ENCODE results near the gene IGLL5. TPM values are rescaled to one million over a fixed set of nuclear protein-coding genes. Genes with fewer than 3 reads are reported as not detected.

IGLL5 gene
- total RNA-seq, 1 donor from 2014 or later: not detected

DNA sequence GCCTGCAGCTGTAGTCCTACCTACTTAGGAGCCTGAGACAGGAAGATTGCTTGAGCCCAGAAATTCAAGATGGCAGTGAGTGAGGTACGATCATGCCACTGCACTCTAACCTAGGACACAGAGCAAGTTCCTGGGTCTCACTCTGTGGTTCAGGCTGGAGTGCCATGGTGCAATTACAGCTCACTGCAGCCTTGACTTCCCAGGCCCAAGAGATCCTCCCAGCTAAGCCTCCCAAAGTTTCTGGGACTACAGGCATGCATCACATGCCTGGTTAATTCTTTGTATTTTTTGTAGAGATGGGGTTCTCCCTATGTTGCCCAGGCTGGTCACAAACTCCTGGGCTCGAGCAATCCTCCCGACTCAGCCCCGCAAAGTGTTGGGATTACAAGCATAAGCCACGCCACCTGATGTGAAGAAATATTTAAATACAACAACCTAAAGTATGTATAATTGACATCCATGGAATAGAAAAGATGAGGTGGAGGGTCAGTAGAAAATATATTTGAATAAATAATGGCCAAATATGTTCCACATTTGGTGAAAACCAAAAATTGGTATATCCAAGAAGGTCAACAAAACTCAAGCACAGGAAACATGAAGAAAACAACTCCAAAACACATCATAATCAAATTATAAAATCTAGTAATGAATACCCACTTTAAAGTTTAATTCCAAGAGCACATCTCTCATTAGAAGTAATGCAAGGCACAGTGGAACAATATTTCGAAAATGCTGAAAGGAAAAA lies 47.9 kb upstream of the IGLL5 start:
- Mint-ChIP-seq H3K27ac (ENCODE audit: unreplicated experiment) (no peak overlapping the region), H3K9me3 (ENCODE audit: unreplicated experiment) (no peaks in the 10 kb centered on the region), H3K4me1 (ENCODE audit: low read depth, unreplicated experiment) (no peaks in the 10 kb centered on the region), H3K36me3 (ENCODE audit: low read depth, unreplicated experiment) (no peaks in the 10 kb centered on the region), H3K27me3 (ENCODE audit: low read depth, unreplicated experiment) (peaks cover 31% of the 10 kb centered on the region), H3K4me3 (ENCODE audit: unreplicated experiment) (no peak overlapping the region)
- TF ChIP-seq EZH2 (IDR thresholded peaks at IDR 0.05; ENCODE audit: insufficient read depth, low read length): no peak
- TF ChIP-seq, protein P1, sequence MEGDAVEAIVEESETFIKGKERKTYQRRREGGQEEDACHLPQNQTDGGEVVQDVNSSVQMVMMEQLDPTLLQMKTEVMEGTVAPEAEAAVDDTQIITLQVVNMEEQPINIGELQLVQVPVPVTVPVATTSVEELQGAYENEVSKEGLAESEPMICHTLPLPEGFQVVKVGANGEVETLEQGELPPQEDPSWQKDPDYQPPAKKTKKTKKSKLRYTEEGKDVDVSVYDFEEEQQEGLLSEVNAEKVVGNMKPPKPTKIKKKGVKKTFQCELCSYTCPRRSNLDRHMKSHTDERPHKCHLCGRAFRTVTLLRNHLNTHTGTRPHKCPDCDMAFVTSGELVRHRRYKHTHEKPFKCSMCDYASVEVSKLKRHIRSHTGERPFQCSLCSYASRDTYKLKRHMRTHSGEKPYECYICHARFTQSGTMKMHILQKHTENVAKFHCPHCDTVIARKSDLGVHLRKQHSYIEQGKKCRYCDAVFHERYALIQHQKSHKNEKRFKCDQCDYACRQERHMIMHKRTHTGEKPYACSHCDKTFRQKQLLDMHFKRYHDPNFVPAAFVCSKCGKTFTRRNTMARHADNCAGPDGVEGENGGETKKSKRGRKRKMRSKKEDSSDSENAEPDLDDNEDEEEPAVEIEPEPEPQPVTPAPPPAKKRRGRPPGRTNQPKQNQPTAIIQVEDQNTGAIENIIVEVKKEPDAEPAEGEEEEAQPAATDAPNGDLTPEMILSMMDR (IDR thresholded peaks at IDR 0.05; ENCODE audit: insufficient read depth, low read depth, low read length): no peak
- Histone ChIP-seq H3K4me2 (ENCODE audit: low read length) (no peak overlapping the region), H3K27ac (ENCODE audit: low read depth, low read length) (no peak overlapping the region), H3K79me2 (ENCODE audit: insufficient read depth, low read length) (no peaks in the 10 kb centered on the region), H3K27me3 (ENCODE audit: insufficient read depth, low read length) (peaks cover 3% of the 10 kb centered on the region), H3K4me3 (ENCODE audit: insufficient read depth, low read depth, low read length) (no peak overlapping the region), H3K4me1 (ENCODE audit: insufficient read depth, low read length) (no peaks in the 10 kb centered on the region), H3K9ac (ENCODE audit: low read length) (no peak overlapping the region), H4K20me1 (ENCODE audit: insufficient read depth, low read length) (no peaks in the 10 kb centered on the region), H2AFZ (ENCODE audit: low read depth, low read length) (no peak overlapping the region), H3K36me3 (ENCODE audit: insufficient read depth, low read length) (no peaks in the 10 kb centered on the region), H3K9me3 (ENCODE audit: insufficient read depth, low read depth, low read length) (no peaks in the 10 kb centered on the region)
- DNase-seq (ENCODE audit: low read depth) (no peak), FAIRE-seq (no peak)

DNA sequence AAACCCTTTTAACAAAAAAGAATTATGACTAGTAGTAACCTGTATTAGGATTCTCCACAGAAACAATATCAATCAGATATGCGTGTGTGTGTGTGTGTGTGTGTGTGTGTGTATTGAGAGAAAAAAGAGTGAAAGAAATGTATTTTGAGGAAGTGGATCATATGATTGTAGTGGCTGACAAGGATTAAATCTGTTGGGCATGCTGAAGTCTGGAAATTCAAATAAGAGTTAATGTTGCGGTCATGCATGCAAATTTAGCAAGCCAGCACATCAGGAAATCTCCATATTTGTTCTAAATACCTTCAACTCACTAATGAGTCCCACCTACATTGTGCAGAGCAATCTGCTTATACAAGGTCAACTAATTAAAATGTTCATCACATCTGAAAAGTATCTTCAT lies 46.8 kb upstream of the IGLL5 start:
- H3K79me2 ChIP-seq (ENCODE audit: insufficient read depth, low read length): no peaks in the 10 kb centered on the region
- H4K20me1 ChIP-seq (ENCODE audit: insufficient read depth, low read length): no peaks in the 10 kb centered on the region
- H3K27ac ChIP-seq (ENCODE audit: low read depth, low read length): no peak overlapping the region
- no peak for TF ChIP-seq EZH2 (IDR thresholded peaks at IDR 0.05; ENCODE audit: insufficient read depth, low read length)
- TF ChIP-seq, protein P1 (IDR thresholded peaks at IDR 0.05; ENCODE audit: insufficient read depth, low read depth, low read length): no peak
- peaks cover 3% of the 10 kb centered on the region for H3K27me3 ChIP-seq (ENCODE audit: insufficient read depth, low read length)
- no peak for FAIRE-seq
- Mint-ChIP-seq H3K27me3 (ENCODE audit: low read depth, unreplicated experiment) (peaks cover 27% of the 10 kb centered on the region), H3K9me3 (ENCODE audit: unreplicated experiment) (no peaks in the 10 kb centered on the region), H3K4me1 (ENCODE audit: low read depth, unreplicated experiment) (no peaks in the 10 kb centered on the region), H3K4me3 (ENCODE audit: unreplicated experiment) (no peak overlapping the region), H3K27ac (ENCODE audit: unreplicated experiment) (no peak overlapping the region), H3K36me3 (ENCODE audit: low read depth, unreplicated experiment) (no peaks in the 10 kb centered on the region)
- no peaks in the 10 kb centered on the region for H3K9me3 ChIP-seq (ENCODE audit: insufficient read depth, low read depth, low read length)
- no peak overlapping the region for H3K9ac ChIP-seq (ENCODE audit: low read length)
- H3K4me3 ChIP-seq (ENCODE audit: insufficient read depth, low read depth, low read length): no peak overlapping the region
- H3K4me1 ChIP-seq (ENCODE audit: insufficient read depth, low read length): no peaks in the 10 kb centered on the region
- no peak overlapping the region for H3K4me2 ChIP-seq (ENCODE audit: low read length)
- no peaks in the 10 kb centered on the region for H3K36me3 ChIP-seq (ENCODE audit: insufficient read depth, low read length)
- no peak overlapping the region for H2AFZ ChIP-seq (ENCODE audit: low read depth, low read length)
- DNase-seq (ENCODE audit: low read depth): no peak

DNA sequence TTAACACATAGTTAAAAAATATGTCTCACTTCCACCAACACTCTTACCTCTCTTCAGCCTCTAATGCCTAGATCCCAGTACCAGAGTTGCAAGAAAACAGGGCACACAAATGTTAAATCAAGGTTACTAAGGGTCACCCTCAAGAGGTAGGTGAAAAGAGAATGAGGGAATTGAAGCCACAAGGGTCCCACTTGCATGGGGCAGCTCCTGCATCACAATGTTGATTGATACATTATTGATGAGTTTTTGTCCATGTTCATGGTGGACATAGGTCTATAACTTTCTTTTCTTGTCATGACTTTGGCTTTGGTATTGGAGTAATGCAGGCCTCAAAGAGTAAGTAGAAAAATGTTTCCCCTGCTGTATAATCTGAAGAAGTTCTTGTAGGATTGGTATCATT lies 46.0 kb upstream of the IGLL5 start:
- H3K27me3 Mint-ChIP-seq (ENCODE audit: low read depth, unreplicated experiment): peaks cover 23% of the 10 kb centered on the region
- H3K9ac ChIP-seq (ENCODE audit: low read length): no peak overlapping the region
- H3K27ac ChIP-seq (ENCODE audit: low read depth, low read length): no peak overlapping the region
- no peaks in the 10 kb centered on the region for H3K36me3 ChIP-seq (ENCODE audit: insufficient read depth, low read length)
- no peak overlapping the region for H3K4me2 ChIP-seq (ENCODE audit: low read length)
- no peak overlapping the region for H3K27ac Mint-ChIP-seq (ENCODE audit: unreplicated experiment)
- H3K9me3 Mint-ChIP-seq (ENCODE audit: unreplicated experiment): no peaks in the 10 kb centered on the region
- H3K79me2 ChIP-seq (ENCODE audit: insufficient read depth, low read length): no peaks in the 10 kb centered on the region
- no peak for TF ChIP-seq EZH2 (IDR thresholded peaks at IDR 0.05; ENCODE audit: insufficient read depth, low read length)
- TF ChIP-seq, protein P1 (IDR thresholded peaks at IDR 0.05; ENCODE audit: insufficient read depth, low read depth, low read length): no peak
- DNase-seq (ENCODE audit: low read depth) (no peak), FAIRE-seq (no peak)
- H3K4me1 ChIP-seq (ENCODE audit: insufficient read depth, low read length): no peaks in the 10 kb centered on the region
- no peak overlapping the region for H3K4me3 ChIP-seq (ENCODE audit: insufficient read depth, low read depth, low read length)
- H3K36me3 Mint-ChIP-seq (ENCODE audit: low read depth, unreplicated experiment): no peaks in the 10 kb centered on the region
- no peak overlapping the region for H2AFZ ChIP-seq (ENCODE audit: low read depth, low read length)
- H3K27me3 ChIP-seq (ENCODE audit: insufficient read depth, low read length): peaks cover 3% of the 10 kb centered on the region
- H3K4me3 Mint-ChIP-seq (ENCODE audit: unreplicated experiment): no peak overlapping the region
- H3K9me3 ChIP-seq (ENCODE audit: insufficient read depth, low read depth, low read length): no peaks in the 10 kb centered on the region
- H4K20me1 ChIP-seq (ENCODE audit: insufficient read depth, low read length): no peaks in the 10 kb centered on the region
- H3K4me1 Mint-ChIP-seq (ENCODE audit: low read depth, unreplicated experiment): no peaks in the 10 kb centered on the region
